ENCODE data around the gene GLI2.

The GLI2 gene

GRCh38 chr2:120758181-120759144 is 22.8 kb downstream of the GLI2 start:
- peak; percentile 91 for DNase-seq (ENCODE audit: low read depth)

GRCh38 chr2:120759543-120760331 is 24.1 kb downstream of the GLI2 start:
- DNase-seq (ENCODE audit: low read depth), result no peak

- DNase-seq (ENCODE audit: low read depth), result peak; percentile 71
These were observed 24.9 kb downstream of the GLI2 start for GRCh38 chr2:120760446-120761135.

GRCh38 chr2:120761164-120761861 is 25.6 kb downstream of the GLI2 start:
- DNase-seq (ENCODE audit: low read depth), result no peak

GRCh38 chr2:120761911-120762310 is 26.2 kb downstream of the GLI2 start:
- no peak for DNase-seq (ENCODE audit: low read depth)

- no peak for DNase-seq (ENCODE audit: low read depth)
These were observed 26.8 kb downstream of the GLI2 start for GRCh38 chr2:120762341-120763061.

- DNase-seq (ENCODE audit: low read depth), result no peak
These were observed 27.8 kb downstream of the GLI2 start for GRCh38 chr2:120763508-120763907.

GRCh38 chr2:120763931-120764330 is 28.3 kb downstream of the GLI2 start:
- DNase-seq (ENCODE audit: low read depth), result no peak

- no peak for DNase-seq (ENCODE audit: low read depth)
These were observed 28.8 kb downstream of the GLI2 start for GRCh38 chr2:120764492-120764891.

GRCh38 chr2:120764991-120765677 is 29.5 kb downstream of the GLI2 start:
- DNase-seq (ENCODE audit: low read depth), result no peak

GRCh38 chr2:120765678-120766469 is 30.2 kb downstream of the GLI2 start:
- DNase-seq (ENCODE audit: low read depth), result peak; percentile 99

- DNase-seq (ENCODE audit: low read depth), result no peak
These were observed 31.0 kb downstream of the GLI2 start for GRCh38 chr2:120766470-120767351.

GRCh38 chr2:120767486-120768005 is 31.9 kb downstream of the GLI2 start:
- DNase-seq (ENCODE audit: low read depth), result no peak

GRCh38 chr2:120768112-120769048 is 32.7 kb downstream of the GLI2 start:
- no peak for DNase-seq (ENCODE audit: low read depth)

- no peak for DNase-seq (ENCODE audit: low read depth)
These were observed 33.6 kb downstream of the GLI2 start for GRCh38 chr2:120769076-120769786.

- no peak for DNase-seq (ENCODE audit: low read depth)
These were observed 34.1 kb downstream of the GLI2 start for GRCh38 chr2:120769787-120770120.

GRCh38 chr2:120770176-120770575 is 34.5 kb downstream of the GLI2 start:
- no peak for DNase-seq (ENCODE audit: low read depth)
